Right kidney (tissue), 1 donor: ENCODE measurements around the gene ALDH3A1.
A peak's percentile ranks its signal among the peaks of the same experiment; 100 is the strongest.

Experiments
- DNase-seq: peaks from one replicate; pipeline ENCODE4 v3.0.0-alpha.2; 2016

ALDH3A1 gene

GRCh38 chr17:19759568-19760549, 11.8 kb upstream of the ALDH3A1 start:
- no peak for DNase-seq

- DNase-seq, result no peak
Observed at GRCh38 chr17:19757536-19758180, 9.6 kb upstream of the ALDH3A1 start.

GRCh38 chr17:19756546-19756945, 8.4 kb upstream of the ALDH3A1 start:
- DNase-seq, result no peak

GRCh38 chr17:19755821-19756510, 7.9 kb upstream of the ALDH3A1 start:
- no peak for DNase-seq

- DNase-seq, result no peak
Observed at GRCh38 chr17:19755392-19755791, 7.3 kb upstream of the ALDH3A1 start.

- DNase-seq, result no peak
Observed at GRCh38 chr17:19753661-19754463, 5.8 kb upstream of the ALDH3A1 start.

GRCh38 chr17:19753051-19753509, 5.0 kb upstream of the ALDH3A1 start:
- DNase-seq, result no peak

GRCh38 chr17:19752216-19753050, 4.3 kb upstream of the ALDH3A1 start:
- DNase-seq, result no peak

- DNase-seq, result no peak
Observed at GRCh38 chr17:19750835-19751234, 2.7 kb upstream of the ALDH3A1 start.

- no peak for DNase-seq
Observed at GRCh38 chr17:19750020-19750572, 2.0 kb upstream of the ALDH3A1 start.

GRCh38 chr17:19748807-19749193, 702 bp upstream of the ALDH3A1 start:
- peak; percentile 52 for DNase-seq

- DNase-seq, result no peak
Observed at GRCh38 chr17:19747159-19747719, 859 bp downstream of the ALDH3A1 start.

GRCh38 chr17:19746517-19746916, 1.6 kb downstream of the ALDH3A1 start:
- DNase-seq, result no peak

- DNase-seq, result peak; percentile 91
Observed at GRCh38 chr17:19744922-19745757, 3.0 kb downstream of the ALDH3A1 start.

- DNase-seq, result peak; percentile 40
Observed at GRCh38 chr17:19744492-19744891, 3.6 kb downstream of the ALDH3A1 start.

- DNase-seq, result no peak
Observed at GRCh38 chr17:19743101-19744100, 4.7 kb downstream of the ALDH3A1 start.

- no peak for DNase-seq
Observed at GRCh38 chr17:19742495-19742894, 5.6 kb downstream of the ALDH3A1 start.

GRCh38 chr17:19741832-19742457, 6.2 kb downstream of the ALDH3A1 start:
- DNase-seq, result no peak
